AG10803 (cell line): Measurements from ENCODE around the gene SNTG2.
A peak's percentile ranks its signal among the peaks of the same experiment; 100 is the strongest.

ENCODE experiments used
- DNase-seq: peaks from one replicate; pipeline ENCODE4 v3.0.0; 2010; ENCODE audit warnings: low read depth
- H3K4me3 ChIP-seq: 2 replicates; pipeline ENCODE4 v1.5.1; 2011; ENCODE audit warnings: mild to moderate bottlenecking, low read length, control low read depth
- CTCF ChIP-seq: conservative IDR thresholded peaks from 2 replicates; pipeline ENCODE4 v1.5.1; 2011; ENCODE audit warnings: mild to moderate bottlenecking, low read length, control low read depth, inconsistent platforms

SNTG2 gene

GRCh38 chr2:1047485-1047884 lies 96.8 kb downstream of the SNTG2 start:
- peak; percentile 22 for DNase-seq
- 0 out of 2 replicates have a peak, but pooled peaks have one; percentile 11 for TF ChIP-seq CTCF
- no peak overlapping the region for H3K4me3 ChIP-seq

DNA sequence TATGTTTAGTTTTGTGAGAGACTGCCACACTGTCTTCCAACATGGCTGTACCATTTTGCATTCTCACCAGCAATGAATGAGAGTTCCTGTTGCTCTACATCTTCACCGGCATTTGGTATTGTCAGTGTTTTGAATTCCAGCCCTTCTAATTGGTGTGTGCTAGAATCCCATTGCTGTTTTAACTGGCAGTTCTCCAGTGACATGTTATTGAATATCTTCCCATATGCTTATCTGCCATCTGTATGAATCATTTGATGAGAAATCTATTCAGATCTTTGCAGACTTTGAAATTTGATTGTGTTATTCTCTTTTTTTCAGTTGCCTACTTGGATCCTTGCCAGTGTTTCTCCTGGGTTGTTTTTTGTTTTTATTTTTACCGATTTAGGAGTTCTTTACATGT lies 99.0 kb downstream of the SNTG2 start:
- DNase-seq, result peak; percentile 18
- TF ChIP-seq CTCF, result no peak
- H3K4me3 ChIP-seq, result no peak overlapping the region

- no peak overlapping the region for H3K4me3 ChIP-seq
- peak; percentile 33 for DNase-seq
- peak; percentile 33 for TF ChIP-seq CTCF
Measured at GRCh38 chr2:1051075-1051474, 100.4 kb downstream of the SNTG2 start.

GRCh38 chr2:1052771-1053191 lies 102.1 kb downstream of the SNTG2 start:
- no peak for TF ChIP-seq CTCF
- H3K4me3 ChIP-seq, result no peak overlapping the region
- peak; percentile 52 for DNase-seq

DNA sequence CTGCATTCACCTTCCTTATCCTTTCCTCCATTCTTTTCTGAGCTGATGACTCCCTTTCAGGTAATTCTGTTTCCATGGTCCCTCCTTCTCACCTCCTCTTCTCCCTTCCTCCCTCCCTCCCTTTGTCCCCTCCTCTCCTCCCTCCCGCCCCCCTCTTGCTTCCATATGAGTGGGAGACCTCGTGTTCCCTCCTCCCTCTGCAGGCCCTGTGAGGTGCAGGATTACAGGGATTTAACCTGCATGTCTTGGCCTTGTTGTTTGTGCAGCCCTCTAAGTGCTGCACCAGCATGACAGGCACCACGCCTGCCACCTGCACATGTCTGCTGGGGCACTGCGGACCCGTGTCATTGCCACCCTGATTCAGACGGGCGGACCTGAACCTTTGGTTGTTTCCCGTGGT lies 103.1 kb downstream of the SNTG2 start:
- no peak overlapping the region for H3K4me3 ChIP-seq
- no peak for TF ChIP-seq CTCF
- no peak for DNase-seq

- DNase-seq, result no peak
- TF ChIP-seq CTCF, result no peak
- H3K4me3 ChIP-seq, result no peak overlapping the region
Measured at GRCh38 chr2:1054399-1054798, 103.8 kb downstream of the SNTG2 start.

GRCh38 chr2:1055014-1055595 lies 104.5 kb downstream of the SNTG2 start:
- DNase-seq, result peak; percentile 90
- TF ChIP-seq CTCF, result no peak
- no peak overlapping the region for H3K4me3 ChIP-seq
